Measurements from ENCODE around the gene RGMB. TPM values are rescaled to one million over a fixed set of nuclear protein-coding genes. Genes with fewer than 3 reads are reported as not detected.
A peak's percentile ranks its signal among the peaks of the same experiment; 100 is the strongest.

The RGMB gene
- total RNA-seq, 1 donor from 2014 or later, result 6.8 TPM

DNA sequence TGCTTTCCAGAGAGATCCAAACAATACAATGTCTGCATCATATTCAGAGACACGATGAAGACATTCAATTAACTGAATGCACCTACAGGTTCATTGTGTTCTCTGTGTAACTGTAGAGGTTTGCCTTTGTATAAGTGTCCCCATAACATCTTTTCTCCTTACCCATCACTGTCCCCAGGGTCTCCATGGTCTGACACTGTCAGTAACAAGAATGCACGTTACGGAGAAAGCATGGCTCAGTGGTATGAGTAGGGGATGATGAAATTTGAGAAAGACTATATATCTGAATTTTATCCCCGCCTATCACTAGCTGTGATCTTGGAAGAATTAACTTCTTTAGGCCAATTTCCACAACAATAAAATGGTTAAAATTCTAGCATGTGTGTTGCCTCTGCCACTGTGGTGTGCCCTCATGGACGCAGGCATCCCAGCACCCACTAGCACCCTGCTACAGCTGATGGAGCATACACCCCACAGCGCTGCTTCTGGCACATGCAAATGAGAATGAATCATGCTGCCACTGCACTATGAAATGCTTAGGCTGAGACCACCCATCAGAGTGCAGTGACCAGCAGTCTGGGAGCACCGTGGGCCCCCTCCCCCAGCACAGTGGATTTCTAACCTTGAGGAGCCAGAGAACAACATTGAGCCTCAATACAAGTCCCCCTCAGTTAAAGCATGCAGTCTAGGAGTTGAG lies 54.3 kb downstream of the RGMB start:
- DNase-seq (ENCODE audit: low read depth) (no peak), FAIRE-seq (no peak)
- TF ChIP-seq, protein P1, sequence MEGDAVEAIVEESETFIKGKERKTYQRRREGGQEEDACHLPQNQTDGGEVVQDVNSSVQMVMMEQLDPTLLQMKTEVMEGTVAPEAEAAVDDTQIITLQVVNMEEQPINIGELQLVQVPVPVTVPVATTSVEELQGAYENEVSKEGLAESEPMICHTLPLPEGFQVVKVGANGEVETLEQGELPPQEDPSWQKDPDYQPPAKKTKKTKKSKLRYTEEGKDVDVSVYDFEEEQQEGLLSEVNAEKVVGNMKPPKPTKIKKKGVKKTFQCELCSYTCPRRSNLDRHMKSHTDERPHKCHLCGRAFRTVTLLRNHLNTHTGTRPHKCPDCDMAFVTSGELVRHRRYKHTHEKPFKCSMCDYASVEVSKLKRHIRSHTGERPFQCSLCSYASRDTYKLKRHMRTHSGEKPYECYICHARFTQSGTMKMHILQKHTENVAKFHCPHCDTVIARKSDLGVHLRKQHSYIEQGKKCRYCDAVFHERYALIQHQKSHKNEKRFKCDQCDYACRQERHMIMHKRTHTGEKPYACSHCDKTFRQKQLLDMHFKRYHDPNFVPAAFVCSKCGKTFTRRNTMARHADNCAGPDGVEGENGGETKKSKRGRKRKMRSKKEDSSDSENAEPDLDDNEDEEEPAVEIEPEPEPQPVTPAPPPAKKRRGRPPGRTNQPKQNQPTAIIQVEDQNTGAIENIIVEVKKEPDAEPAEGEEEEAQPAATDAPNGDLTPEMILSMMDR (IDR thresholded peaks at IDR 0.05; ENCODE audit: insufficient read depth, low read length, severe bottlenecking), result no peak
- Histone ChIP-seq H3K27me3 (ENCODE audit: control insufficient read depth, insufficient read depth, low read length) (no peaks in the 10 kb centered on the region), H3K4me3 (ENCODE audit: low read depth, low read length) (no peak overlapping the region), H3K36me3 (ENCODE audit: control insufficient read depth, insufficient read depth, low read length) (no peaks in the 10 kb centered on the region)

DNA sequence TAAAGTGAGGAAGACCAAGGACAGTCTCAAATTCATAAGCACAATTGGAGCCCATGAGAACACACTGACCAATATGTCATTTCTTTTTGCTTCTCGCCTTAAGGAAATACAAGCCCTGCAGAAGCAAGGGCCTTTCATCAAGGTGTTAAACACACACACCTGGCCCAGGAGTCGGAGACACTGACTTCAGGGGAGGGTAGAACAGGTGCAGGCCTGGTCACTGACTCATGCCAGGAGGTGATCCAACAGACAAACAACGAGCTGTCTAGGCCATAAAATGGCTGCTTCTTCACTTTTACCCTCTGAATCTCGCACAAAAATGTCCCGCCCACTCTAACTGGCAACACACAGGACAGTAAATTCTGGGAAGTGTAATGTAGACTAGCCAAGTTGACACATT lies 62.7 kb downstream of the RGMB start:
- TF ChIP-seq, protein P1 (IDR thresholded peaks at IDR 0.05; ENCODE audit: insufficient read depth, low read length, severe bottlenecking), result no peak
- Histone ChIP-seq H3K4me3 (ENCODE audit: low read depth, low read length) (no peak overlapping the region), H3K27me3 (ENCODE audit: control insufficient read depth, insufficient read depth, low read length) (no peaks in the 10 kb centered on the region), H3K36me3 (ENCODE audit: control insufficient read depth, insufficient read depth, low read length) (no peaks in the 10 kb centered on the region)
- DNase-seq (ENCODE audit: low read depth) (no peak), FAIRE-seq (peak; percentile 70)

DNA sequence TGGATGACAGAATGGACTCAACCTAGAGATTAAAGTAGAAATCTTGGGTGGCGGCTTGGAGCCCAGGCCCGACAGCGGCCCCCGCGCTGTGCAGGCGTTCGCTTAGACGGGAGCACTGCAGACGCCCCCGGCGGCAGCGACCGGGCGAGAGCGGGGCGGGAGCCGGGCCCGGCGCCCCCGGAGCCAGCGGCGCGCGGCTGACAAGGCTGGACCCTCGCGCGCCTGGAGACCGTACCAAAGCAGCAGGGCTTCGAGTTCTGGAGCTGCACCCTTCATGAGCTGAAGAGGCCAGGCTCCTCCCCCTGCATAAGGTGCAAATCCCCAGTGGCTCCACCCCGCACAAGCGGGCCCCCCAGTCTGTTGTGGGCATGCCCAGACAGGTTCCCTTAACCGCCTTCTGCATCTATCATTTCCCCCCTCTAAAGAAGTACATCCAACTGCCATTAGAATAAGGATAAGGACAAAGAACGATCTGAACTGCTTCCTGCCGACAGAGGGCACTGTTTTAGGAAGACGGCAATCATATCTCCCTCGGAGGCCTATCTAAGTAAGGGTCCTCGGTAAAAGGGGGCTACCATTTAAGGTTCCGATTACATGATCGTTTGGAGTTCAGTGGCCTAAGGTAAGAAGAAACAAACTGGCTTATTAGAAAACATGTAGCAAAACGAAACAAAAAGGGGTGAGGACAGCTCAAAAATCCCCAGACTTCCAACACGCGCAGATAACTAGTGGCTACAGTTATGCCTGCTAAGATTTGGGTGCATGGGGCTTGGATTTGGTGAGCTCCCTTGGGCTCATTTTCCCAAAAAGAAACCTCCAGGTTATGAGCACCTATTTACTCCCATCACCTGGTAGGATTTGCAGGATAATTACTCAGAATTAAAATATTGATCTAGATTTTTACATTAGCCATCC lies 66.3 kb downstream of the RGMB start:
- DNase-seq (ENCODE audit: low read depth) (peak; percentile 12), FAIRE-seq (no peak)
- Histone ChIP-seq H3K36me3 (ENCODE audit: control insufficient read depth, insufficient read depth, low read length) (no peaks in the 10 kb centered on the region), H3K4me3 (ENCODE audit: low read depth, low read length) (no peak overlapping the region), H3K27me3 (ENCODE audit: control insufficient read depth, insufficient read depth, low read length) (no peaks in the 10 kb centered on the region)
- TF ChIP-seq, protein P1 (IDR thresholded peaks at IDR 0.05; ENCODE audit: insufficient read depth, low read length, severe bottlenecking), result peak; percentile 33

DNA sequence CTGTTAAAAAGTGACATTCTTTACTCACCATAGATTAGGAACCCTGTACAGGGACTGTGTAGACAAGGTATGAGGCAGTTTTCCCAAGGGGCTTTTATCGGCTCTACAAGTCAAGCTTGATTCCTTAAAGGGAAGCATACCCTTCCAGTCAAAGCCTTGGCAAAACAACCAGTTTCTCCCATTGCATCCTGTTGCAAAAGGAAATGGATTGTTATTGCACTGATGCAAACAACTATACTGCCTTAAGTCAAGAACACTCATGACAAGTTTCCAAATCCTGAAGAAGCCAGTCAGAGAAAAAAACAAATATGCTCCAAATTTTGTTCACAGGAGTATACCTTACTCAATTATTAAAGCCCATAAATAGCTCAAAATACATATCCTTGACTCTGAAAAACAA lies 67.5 kb downstream of the RGMB start:
- H3K27me3 ChIP-seq (ENCODE audit: control insufficient read depth, insufficient read depth, low read length), result no peaks in the 10 kb centered on the region
- no peak overlapping the region for H3K4me3 ChIP-seq (ENCODE audit: low read depth, low read length)
- DNase-seq (ENCODE audit: low read depth) (no peak), FAIRE-seq (no peak)
- H3K36me3 ChIP-seq (ENCODE audit: control insufficient read depth, insufficient read depth, low read length), result no peaks in the 10 kb centered on the region
- TF ChIP-seq, protein P1 (IDR thresholded peaks at IDR 0.05; ENCODE audit: insufficient read depth, low read length, severe bottlenecking), result no peak

DNA sequence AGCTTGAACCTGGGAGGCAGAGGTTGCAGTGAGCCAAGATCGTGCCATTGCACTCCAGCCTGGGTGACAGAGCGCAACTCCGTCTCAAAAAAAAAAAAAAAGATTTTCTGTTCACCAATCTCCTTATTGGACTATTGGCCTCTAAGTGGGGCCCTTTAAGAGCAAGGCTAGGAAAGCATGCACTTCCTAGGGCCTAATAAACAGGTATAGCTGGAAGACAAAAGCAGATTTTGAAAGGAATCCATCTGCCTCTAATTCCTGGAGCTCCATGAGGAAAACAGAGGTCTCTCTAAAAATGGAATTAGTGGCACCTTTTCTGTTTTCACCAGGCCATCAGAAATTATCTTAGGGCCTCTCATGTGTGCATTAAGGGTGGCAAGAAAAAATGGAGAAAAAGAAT lies 70.0 kb downstream of the RGMB start:
- no peak for DNase-seq (ENCODE audit: low read depth)
- TF ChIP-seq, protein P1 (IDR thresholded peaks at IDR 0.05; ENCODE audit: insufficient read depth, low read length, severe bottlenecking), result no peak
- no peak for FAIRE-seq
- H3K36me3 ChIP-seq (ENCODE audit: control insufficient read depth, insufficient read depth, low read length), result no peaks in the 10 kb centered on the region
- H3K4me3 ChIP-seq (ENCODE audit: low read depth, low read length), result no peak overlapping the region
- no peaks in the 10 kb centered on the region for H3K27me3 ChIP-seq (ENCODE audit: control insufficient read depth, insufficient read depth, low read length)
